ENCODE data around the gene GPR17.

Gene GPR17

GRCh38 chr2:127606625-127607398 is 39.1 kb upstream of the GPR17 start:
- Histone ChIP-seq H3K27me3 (no peaks in the 10 kb centered on the region), H3K27ac (no peak overlapping the region), H3K9ac (no peak overlapping the region), H3K4me2 (peak overlapping the region in 8 of 11 experiments; percentile 9 to 73 (median 62); a peak in 15 of 22 replicates), H3K9me3 (replicated peaks in 1 of 11) (peaks cover 33 to 37% (median 35%) of the 10 kb centered on the region in 11 experiments), H3K4me3 (no peak overlapping the region), H3K4me1 (peaks cover 0 to 69% (median 46%) of the 10 kb centered on the region in 10 experiments; a peak in 15 of 20 replicates), H4K20me1 (no peaks in the 10 kb centered on the region), H3K36me3 (0 out of 22 replicates have a peak, but pooled peaks cover 0 to 4% (median 0%) of the 10 kb centered on the region in 11 experiments)
- TF ChIP-seq Cebpa-rat (IDR thresholded peaks at IDR 0.05), result no peak

DNA sequence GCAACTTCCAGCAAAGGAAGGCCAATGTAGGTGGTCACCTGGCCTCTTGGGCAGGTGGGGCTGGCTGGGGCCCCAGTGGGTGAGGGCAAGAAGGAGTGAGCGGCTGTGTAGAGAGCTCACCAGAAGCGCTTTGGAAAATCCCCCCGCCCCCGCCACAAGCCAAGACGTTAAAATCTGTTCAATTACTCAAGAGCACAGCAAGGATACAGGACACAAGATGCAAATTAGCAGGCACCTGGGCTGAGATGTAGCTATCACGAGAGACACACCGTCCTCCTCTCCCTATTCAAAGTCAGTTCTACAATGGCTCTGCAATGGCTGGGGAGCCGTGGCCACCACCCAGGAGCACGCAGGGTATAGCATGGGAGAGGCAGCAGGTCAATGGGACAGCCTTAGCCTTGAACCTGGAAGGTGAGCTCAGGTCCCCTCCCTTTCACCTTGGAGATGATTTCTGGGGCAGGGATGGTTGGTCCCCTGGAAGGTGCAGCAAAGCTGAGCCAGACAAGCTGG is 38.5 kb upstream of the GPR17 start:
- no peak for TF ChIP-seq Cebpa-rat (IDR thresholded peaks at IDR 0.05)
- Histone ChIP-seq H3K4me3 (no peak overlapping the region), H3K4me2 (peak overlapping the region in 8 of 11 experiments; percentile 47 to 73 (median 62); a peak in 16 of 22 replicates), H3K27me3 (no peaks in the 10 kb centered on the region), H3K27ac (no peak overlapping the region), H3K9me3 (replicated peaks in 1 of 11) (peaks cover 33 to 37% (median 35%) of the 10 kb centered on the region in 11 experiments), H3K9ac (no peak overlapping the region), H3K36me3 (0 out of 22 replicates have a peak, but pooled peaks cover 0 to 4% (median 0%) of the 10 kb centered on the region in 11 experiments), H4K20me1 (no peaks in the 10 kb centered on the region), H3K4me1 (peaks cover 0 to 69% (median 46%) of the 10 kb centered on the region in 10 experiments; a peak in 15 of 20 replicates)

DNA sequence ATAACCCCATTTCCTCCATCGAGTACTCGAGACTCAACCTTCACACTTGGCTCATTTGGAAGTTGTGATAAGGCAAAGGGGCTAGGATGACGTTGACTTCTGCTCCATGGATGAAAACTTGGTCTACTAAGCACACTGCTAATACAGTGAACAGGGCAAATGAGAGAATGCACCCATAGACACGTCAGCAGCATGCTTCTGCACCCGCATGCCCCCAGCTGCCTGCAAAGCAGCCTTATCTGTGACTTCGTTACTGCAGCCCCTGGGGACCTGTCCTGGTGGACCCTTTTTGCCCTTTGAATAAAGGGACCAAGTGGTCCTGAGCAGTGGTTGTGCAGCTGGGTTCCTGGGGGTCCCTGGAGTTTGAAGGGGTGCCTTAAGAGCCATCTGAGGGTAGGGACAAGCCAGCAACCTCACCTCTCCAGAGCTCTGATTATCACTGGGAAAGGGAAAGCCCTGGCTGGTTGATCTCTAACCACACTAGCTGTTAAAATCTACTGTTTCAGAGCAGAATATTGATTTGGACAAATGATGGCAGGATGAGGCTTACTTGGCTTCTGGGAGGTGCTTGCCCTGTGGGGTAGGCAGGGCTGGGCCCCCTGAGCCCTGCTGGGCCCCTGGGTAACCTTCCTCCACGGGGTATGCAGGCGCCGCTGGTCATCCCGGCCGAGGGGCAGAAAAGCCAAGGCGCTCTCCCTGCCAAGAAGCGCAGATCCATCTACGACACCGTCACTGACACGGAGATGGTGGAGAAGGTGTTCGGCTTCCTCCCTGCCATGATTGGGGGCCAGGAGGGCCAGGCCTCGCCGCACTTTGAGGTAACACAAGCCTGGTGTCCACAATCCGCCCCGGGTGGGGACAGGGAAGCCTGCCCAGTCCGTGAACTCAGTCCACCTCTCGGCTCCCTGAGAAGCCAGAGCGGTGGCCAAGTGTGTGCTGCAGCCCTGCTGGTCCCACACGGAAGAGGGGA is 37.6 kb upstream of the GPR17 start:
- Histone ChIP-seq H3K36me3 (no peaks in the 10 kb centered on the region), H3K9ac (0 out of 22 replicates have a peak overlapping the region, but pooled peaks of 1 of the 11 experiments have one; percentile 8), H3K27ac (no peak overlapping the region), H3K4me1 (peaks cover 0 to 69% (median 46%) of the 10 kb centered on the region in 10 experiments; a peak in 15 of 20 replicates), H3K27me3 (no peaks in the 10 kb centered on the region), H3K4me2 (peak overlapping the region in 9 of 11 experiments; percentile 30 to 73 (median 62); a peak in 18 of 22 replicates), H3K4me3 (no peak overlapping the region), H3K9me3 (replicated peaks in 1 of 11) (peaks cover 33 to 37% (median 35%) of the 10 kb centered on the region in 11 experiments), H4K20me1 (no peaks in the 10 kb centered on the region)
- TF ChIP-seq Cebpa-rat (IDR thresholded peaks at IDR 0.05), result no peak

DNA sequence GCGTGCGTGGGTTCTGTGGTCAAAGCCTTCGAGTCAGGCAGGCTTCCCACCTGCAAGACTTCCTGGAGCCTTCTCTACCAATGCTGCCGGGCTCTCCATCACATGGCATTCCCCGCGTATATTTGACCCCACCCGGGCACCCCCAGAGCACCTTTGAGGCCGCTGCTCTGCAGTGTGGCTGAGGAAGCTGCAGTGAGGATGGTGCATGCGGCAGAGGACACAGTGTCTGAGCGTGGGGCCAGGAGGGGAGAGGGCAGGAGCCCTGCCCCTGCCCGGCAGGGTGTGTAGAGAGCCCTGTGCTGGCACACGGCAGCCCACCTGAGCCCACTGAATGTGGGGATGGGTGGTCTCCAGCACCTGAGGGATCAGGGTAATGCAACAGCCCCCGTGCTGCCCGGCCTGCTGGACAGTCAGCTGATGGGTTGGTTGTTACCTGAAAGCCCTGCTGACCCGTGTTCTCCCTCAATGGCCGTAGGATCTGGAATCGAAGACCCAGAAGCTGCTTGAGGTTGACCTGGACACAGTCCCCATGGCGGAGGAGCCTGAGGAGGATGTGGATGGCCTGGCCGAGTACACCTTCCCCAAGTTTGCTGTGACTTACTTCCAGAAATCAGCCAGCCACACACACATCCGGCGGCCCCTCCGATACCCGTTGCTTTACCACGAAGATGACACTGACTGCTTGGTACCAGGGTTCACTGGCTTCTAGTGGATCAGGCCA is 36.8 kb upstream of the GPR17 start:
- Histone ChIP-seq H3K27ac (no peak overlapping the region), H3K9ac (no peak overlapping the region), H4K20me1 (no peaks in the 10 kb centered on the region), H3K9me3 (replicated peaks in 1 of 11) (peaks cover 36 to 39% (median 37%) of the 10 kb centered on the region in 11 experiments), H3K27me3 (no peaks in the 10 kb centered on the region), H3K36me3 (no peaks in the 10 kb centered on the region), H3K4me3 (no peak overlapping the region), H3K4me1 (peaks cover 0 to 66% (median 45%) of the 10 kb centered on the region in 10 experiments; a peak in 15 of 20 replicates), H3K4me2 (peak overlapping the region in 9 of 11 experiments; percentile 30 to 73 (median 62); a peak in 18 of 22 replicates)
- TF ChIP-seq Cebpa-rat (IDR thresholded peaks at IDR 0.05), result no peak

DNA sequence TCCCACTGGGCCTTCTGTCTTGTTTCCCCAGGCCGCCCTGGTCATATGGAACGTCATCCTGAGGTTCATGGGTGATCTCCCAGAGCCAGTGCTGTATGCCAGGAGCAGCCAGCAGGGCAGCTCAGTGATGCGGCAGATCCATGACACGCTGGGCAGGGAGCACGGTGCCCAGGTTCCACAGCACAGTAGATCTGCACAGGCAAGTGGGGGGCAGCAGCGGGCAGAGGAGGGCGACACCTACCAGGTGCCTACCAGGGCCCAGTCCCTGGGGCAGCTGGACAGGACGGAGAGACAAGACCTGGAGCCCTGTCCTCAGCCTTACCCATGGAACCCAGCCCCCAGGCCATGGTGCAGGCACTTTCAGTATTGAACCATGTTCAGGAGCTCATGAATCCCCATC is 36.1 kb upstream of the GPR17 start:
- Histone ChIP-seq H3K9ac (no peak overlapping the region), H3K4me2 (peak overlapping the region in 6 of 11 experiments; percentile 3 to 63 (median 18); a peak in 6 of 22 replicates), H3K36me3 (no peaks in the 10 kb centered on the region), H3K27ac (no peak overlapping the region), H3K27me3 (peaks cover 0 to 1% (median 0%) of the 10 kb centered on the region in 11 experiments; a peak in 3 of 22 replicates), H3K9me3 (replicated peaks in 1 of 11) (peaks cover 37 to 44% (median 41%) of the 10 kb centered on the region in 11 experiments), H3K4me3 (no peak overlapping the region), H3K4me1 (peaks cover 0 to 63% (median 44%) of the 10 kb centered on the region in 10 experiments; a peak in 15 of 20 replicates), H4K20me1 (no peaks in the 10 kb centered on the region)
- no peak for TF ChIP-seq Cebpa-rat (IDR thresholded peaks at IDR 0.05)

DNA sequence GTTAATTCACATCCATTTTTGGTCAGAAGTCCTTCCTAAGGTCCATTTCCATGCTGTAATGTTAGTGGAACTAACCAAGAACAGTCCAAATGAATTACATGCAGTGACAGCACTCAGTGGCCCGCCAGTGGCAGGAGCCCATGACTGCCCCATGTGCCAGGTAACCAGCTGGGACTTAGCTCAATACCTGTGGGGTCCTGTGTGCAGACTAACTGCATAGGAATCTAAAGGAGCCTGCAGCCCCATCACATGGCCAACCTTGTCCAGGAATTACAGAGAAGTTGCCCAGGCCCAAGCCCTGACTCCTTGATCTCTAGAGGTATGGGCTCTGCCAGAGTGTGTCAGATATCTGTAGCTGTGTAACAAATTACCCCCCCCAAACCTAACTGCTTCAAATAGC is 35.4 kb upstream of the GPR17 start:
- Histone ChIP-seq H4K20me1 (no peaks in the 10 kb centered on the region), H3K4me2 (peak overlapping the region in 4 of 11 experiments; percentile 3 to 62 (median 16); a peak in 4 of 22 replicates), H3K9ac (no peak overlapping the region), H3K9me3 (replicated peaks in 1 of 11) (peaks cover 37 to 44% (median 41%) of the 10 kb centered on the region in 11 experiments), H3K27ac (no peak overlapping the region), H3K4me1 (peaks cover 0 to 65% (median 49%) of the 10 kb centered on the region in 10 experiments; a peak in 16 of 20 replicates), H3K27me3 (peaks cover 0 to 8% (median 0%) of the 10 kb centered on the region in 11 experiments; a peak in 4 of 22 replicates), H3K36me3 (no peaks in the 10 kb centered on the region), H3K4me3 (no peak overlapping the region)
- TF ChIP-seq Cebpa-rat (IDR thresholded peaks at IDR 0.05), result no peak

GRCh38 chr2:127611076-127611925 is 34.7 kb upstream of the GPR17 start:
- no peak for TF ChIP-seq Cebpa-rat (IDR thresholded peaks at IDR 0.05)
- Histone ChIP-seq H3K27me3 (peaks cover 0 to 16% (median 0%) of the 10 kb centered on the region in 11 experiments; a peak in 5 of 22 replicates), H3K9me3 (replicated peaks in 1 of 11) (peaks cover 37 to 44% (median 41%) of the 10 kb centered on the region in 11 experiments), H3K36me3 (no peaks in the 10 kb centered on the region), H3K4me3 (no peak overlapping the region), H4K20me1 (no peaks in the 10 kb centered on the region), H3K4me1 (peaks cover 0 to 65% (median 49%) of the 10 kb centered on the region in 10 experiments; a peak in 16 of 20 replicates), H3K27ac (no peak overlapping the region), H3K4me2 (no peak overlapping the region), H3K9ac (no peak overlapping the region)
